HG03103 (cell line): ENCODE data around the gene GRIK3.

Experiments
- ATAC-seq: cut with Tn5 transposase; IDR thresholded peaks from one replicate; pipeline ENCODE4 v1.9.1; 2021; ENCODE audit warnings: low read depth; ENCODE audit not compliant: unreplicated experiment

GRIK3 gene

GRCh38 chr1:36803868-36804570, 230.3 kb downstream of the GRIK3 start:
- ATAC-seq, result no peak

- ATAC-seq, result no peak
Observed at GRCh38 chr1:36802018-36802417, 232.3 kb downstream of the GRIK3 start.

GRCh38 chr1:36797761-36798160, 236.6 kb downstream of the GRIK3 start:
- ATAC-seq, result no peak

- no peak for ATAC-seq
Observed at GRCh38 chr1:36796733-36797132, 237.6 kb downstream of the GRIK3 start.

- no peak for ATAC-seq
Observed at GRCh38 chr1:36796106-36796590, 238.2 kb downstream of the GRIK3 start.

- ATAC-seq, result no peak
Observed at GRCh38 chr1:36794460-36794859, 239.9 kb downstream of the GRIK3 start.

GRCh38 chr1:36793452-36793851, 240.9 kb downstream of the GRIK3 start:
- ATAC-seq, result no peak

- ATAC-seq, result no peak
Observed at GRCh38 chr1:36792292-36792691, 242.0 kb downstream of the GRIK3 start.

- no peak for ATAC-seq
Observed at GRCh38 chr1:36790191-36790590, 244.1 kb downstream of the GRIK3 start.

GRCh38 chr1:36789535-36789934, 244.8 kb downstream of the GRIK3 start:
- no peak for ATAC-seq

- no peak for ATAC-seq
Observed at GRCh38 chr1:36787312-36787913, 246.9 kb downstream of the GRIK3 start.

GRCh38 chr1:36786425-36786824, 247.9 kb downstream of the GRIK3 start:
- ATAC-seq, result no peak

- ATAC-seq, result no peak
Observed at GRCh38 chr1:36784147-36784859, 250.0 kb downstream of the GRIK3 start.

GRCh38 chr1:36783475-36783874, 250.8 kb downstream of the GRIK3 start:
- no peak for ATAC-seq

GRCh38 chr1:36782785-36783184, 251.5 kb downstream of the GRIK3 start:
- ATAC-seq, result no peak

- no peak for ATAC-seq
Observed at GRCh38 chr1:36782085-36782484, 252.2 kb downstream of the GRIK3 start.

GRCh38 chr1:36781098-36781497, 253.2 kb downstream of the GRIK3 start:
- no peak for ATAC-seq

GRCh38 chr1:36778740-36779139, 255.6 kb downstream of the GRIK3 start:
- ATAC-seq, result no peak

GRCh38 chr1:36776948-36777831, 257.1 kb downstream of the GRIK3 start:
- ATAC-seq, result no peak

- ATAC-seq, result no peak
Observed at GRCh38 chr1:36776256-36776655, 258.1 kb downstream of the GRIK3 start.

GRCh38 chr1:36775716-36776115, 258.6 kb downstream of the GRIK3 start:
- ATAC-seq, result no peak
